GM18498 (cell line): ENCODE data around the gene AP3D1.

Source experiments
- ATAC-seq: cut with Tn5 transposase; IDR thresholded peaks from one replicate; pipeline ENCODE4 v1.9.1; 2021; ENCODE audit warnings: mild to moderate bottlenecking, moderate library complexity; ENCODE audit not compliant: unreplicated experiment

The AP3D1 gene

DNA sequence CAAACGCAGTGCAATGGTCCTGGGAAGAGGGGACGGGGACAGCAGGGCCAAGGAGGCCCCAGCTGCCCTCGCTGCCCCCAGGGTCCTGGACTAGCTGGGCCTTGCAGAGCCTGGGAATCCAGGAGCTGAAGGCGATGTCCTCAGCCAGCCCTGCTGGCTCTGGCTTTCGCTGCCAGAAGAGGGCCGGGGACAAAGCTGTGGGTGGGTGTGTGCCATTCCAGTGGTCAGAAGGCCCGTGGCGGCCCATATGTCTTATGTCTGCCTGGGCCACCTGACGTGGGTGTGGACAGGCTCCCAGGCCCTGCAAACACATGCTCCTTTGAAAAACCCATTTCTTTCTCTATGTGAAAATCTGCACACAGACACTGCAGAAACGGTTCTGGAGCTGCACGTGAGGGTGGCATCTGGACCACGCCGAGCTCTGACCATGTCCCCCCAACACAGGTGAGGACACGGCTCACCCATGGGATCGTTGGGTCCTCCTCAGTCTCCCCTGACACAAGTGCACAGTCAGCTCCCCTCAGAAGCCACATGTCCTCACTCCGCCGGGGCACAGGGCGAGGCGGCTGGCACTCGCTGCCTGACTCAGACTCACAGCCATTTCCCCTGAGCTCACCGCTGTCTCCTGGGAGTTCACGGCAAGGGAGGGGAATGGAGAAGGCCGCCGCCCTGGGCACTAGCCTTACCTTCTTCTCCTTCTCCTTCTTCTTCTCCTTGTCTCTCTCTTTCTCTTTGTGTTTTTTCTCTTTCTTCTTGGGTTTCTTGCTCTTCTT lies 37.7 kb downstream of the AP3D1 start:
- no peak for ATAC-seq

DNA sequence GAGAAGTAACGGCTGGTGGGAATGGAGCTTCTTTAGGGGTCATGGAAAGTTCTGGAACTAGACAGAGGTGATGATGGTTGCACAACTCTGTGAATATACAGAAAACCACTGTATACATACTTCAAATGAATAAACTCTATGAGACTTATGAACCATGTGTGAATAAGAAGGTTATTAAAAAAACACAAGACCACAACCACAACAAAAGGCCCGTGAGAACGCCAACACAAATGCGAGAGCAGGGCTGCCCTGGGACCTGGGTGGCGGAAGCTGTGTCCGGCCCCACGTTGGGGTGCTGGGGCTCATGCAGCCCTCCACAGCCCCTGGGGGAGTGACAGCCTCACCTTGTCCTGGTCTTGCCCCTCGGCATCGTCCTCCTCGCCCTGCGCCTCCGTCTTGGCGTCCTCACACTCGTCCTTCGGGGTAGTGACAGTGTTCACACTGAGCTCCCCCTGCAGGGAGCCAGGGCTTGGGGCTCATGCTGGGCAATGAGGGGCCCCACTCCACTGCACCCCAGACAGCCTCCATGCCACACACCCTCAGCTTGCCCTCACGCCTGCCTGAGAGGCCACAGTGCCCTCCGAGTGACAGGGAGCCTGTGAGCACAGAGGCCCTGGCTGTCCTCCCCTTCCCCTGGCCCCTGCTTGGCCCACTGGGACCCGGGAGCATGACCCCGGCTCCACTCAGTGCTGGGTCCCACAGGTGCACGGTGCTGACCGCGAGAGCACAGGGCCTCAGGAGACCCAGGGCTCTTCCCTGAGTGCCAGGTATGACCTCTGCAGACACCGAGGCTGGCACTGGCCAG lies 38.6 kb downstream of the AP3D1 start:
- ATAC-seq, result no peak

DNA sequence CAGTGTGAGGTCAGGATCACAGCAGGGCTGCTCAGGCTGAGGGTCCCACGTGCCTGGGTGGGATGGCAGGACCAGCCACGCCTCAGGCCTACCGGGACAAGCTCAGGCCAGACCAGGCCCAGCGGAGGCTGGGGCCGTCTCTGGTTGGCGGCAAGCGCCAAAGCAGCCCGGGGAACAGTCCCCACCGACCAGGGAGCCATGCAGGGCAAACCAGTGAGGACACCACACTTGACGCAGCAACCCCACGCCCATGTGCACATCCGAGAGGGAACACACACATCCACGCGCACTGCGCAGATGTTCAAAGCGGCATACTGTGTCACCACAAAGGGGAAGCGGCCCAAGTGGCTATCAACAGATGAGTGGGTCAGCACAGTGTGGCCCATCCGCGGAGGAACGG lies 39.5 kb downstream of the AP3D1 start:
- no peak for ATAC-seq

DNA sequence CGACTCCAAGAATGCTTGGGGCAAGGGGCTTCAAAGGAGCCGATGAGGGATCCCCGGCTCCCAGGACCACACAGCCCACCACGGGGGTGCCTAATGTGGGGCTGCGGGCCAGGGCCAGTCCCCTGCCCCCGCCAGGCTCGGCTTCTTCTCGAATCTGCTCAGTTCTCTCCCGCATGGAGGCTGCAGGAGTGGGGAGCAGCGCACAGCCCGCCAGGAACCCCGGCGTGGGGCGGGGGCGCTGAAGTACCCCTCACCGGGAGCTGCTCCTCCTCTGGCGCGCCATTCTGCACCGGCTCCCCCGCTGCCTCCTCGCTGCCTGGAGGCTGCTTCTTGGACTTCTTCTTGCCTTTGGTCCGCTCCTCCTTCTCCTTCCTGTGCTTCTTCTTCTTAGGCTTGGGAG lies 39.9 kb downstream of the AP3D1 start:
- no peak for ATAC-seq

DNA sequence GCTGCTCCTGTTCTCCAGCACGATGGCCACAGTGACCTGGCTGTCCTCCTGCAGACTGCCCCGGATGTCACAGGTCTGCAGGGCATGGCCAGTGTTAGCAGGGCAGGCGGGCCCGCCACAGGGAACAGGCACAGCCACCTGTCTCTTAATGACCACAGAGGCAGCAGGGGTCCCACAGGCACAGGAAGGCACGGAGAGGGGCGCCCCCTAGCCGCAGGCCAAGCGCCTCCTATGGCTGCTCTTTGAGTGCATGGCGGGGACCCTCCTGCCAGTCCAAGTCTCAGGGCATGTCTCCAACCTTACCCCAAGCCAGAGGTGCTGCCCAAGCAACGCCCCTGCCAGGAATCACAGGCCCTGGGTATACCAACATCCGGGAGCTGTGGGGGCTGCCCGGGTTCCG lies 40.5 kb downstream of the AP3D1 start:
- ATAC-seq, result no peak

DNA sequence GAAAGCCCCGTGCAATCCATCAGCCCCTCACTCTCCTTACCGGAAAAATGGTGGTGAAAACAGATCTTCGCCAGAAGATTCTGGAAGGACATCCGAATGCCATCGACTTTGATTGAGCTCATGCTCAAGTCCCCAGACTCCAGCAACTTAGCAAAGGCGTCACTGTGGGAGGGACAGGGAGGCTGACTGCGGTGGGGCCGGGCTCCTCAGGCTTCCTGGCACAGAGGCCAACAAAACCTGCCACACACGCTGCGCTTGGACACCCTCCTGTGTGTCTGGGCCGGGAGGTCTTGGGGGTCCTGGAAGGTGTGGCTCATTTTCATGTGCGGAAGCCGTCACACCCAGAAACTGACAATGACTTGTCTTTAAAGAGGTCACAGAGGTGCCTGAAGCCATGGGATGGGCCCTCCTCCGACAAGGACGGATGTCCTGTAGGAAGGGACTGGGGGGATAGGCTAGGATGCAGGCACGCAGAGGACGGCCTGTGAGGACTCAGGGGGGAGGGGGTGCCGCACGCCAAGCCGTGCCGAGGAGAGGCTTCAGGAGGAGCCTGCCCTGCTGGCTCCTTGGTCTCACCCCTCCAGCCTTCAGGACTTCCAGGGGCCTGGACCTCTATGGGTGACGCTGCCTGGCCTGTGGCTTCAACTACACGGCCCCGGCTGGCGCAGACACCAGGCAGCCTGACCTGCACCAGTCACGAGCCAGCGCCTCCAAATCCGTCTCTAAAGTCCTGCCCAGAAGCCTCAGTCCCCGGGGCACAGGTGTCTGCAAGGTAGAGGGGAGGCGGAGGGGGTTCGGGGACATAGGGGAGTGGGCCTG lies 42.1 kb downstream of the AP3D1 start:
- ATAC-seq, result no peak

DNA sequence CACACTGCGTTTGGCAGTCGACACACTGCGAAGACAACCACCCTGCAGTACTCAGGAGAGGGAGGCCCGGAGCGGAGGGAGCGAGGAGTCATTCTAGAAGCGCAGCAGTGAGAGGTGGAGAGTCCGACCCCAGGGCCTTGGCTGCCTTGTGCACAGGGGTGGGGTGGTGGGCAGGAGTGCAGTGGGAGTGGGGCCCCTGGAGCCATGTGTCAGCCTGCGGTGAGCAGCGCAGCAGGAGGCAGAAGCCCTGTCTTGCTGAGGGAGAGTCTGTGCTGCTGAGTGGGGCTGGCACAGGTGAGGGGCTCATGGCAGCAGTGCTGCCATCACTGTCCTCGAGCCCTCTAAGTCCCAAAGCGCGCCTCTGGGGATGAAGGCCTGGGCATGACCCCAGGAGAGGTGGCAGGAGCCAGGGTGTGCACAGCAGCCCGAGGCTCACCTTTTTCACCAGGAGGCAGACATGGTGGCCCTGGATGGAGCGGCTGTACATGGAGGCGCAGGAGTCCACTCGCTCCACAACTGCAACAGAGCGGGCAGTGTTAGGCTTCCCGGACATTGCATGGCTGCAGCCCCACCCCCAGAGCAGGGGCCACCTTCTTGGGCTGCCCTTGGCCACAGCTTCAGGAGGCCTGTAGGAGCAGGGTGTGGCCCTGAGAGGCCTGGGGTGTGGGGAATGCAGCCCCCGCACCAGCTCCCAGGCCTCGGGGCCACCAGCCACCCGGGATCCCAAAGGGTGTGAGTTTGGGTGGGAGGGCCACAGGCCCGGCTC lies 42.9 kb downstream of the AP3D1 start:
- ATAC-seq, result no peak

DNA sequence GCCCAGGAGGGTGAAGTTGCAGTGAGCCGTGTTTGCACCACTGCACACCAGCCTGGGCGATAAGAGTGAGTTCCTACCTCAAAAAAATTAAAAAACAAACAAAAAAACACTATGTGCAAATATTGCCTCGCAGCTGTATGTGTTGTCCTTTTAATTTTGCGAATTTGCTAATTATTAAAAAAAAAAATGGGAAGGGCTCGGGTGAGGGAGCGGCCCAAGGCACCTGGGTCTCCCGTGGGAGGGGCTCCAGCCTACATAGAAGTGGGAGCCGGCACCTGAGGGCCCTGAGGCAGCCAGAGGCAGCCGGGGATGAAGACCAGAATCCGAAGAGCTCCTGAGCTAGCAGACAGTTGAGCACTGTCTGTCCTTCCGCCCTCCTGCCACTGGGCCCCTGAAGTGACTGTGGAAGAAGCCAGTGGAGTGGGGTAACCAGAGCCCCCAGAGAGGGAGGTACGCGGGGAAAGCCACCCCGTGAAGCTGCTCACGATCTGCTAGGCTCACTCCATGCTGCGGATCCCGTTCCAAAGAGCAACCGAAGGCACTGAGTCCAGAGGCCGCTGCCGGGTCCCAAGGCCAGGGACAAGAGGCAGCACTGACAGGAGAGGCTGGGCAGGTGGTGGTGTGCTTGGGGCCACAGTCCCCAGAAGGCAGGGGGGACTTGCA lies 48.2 kb downstream of the AP3D1 start:
- no peak for ATAC-seq

DNA sequence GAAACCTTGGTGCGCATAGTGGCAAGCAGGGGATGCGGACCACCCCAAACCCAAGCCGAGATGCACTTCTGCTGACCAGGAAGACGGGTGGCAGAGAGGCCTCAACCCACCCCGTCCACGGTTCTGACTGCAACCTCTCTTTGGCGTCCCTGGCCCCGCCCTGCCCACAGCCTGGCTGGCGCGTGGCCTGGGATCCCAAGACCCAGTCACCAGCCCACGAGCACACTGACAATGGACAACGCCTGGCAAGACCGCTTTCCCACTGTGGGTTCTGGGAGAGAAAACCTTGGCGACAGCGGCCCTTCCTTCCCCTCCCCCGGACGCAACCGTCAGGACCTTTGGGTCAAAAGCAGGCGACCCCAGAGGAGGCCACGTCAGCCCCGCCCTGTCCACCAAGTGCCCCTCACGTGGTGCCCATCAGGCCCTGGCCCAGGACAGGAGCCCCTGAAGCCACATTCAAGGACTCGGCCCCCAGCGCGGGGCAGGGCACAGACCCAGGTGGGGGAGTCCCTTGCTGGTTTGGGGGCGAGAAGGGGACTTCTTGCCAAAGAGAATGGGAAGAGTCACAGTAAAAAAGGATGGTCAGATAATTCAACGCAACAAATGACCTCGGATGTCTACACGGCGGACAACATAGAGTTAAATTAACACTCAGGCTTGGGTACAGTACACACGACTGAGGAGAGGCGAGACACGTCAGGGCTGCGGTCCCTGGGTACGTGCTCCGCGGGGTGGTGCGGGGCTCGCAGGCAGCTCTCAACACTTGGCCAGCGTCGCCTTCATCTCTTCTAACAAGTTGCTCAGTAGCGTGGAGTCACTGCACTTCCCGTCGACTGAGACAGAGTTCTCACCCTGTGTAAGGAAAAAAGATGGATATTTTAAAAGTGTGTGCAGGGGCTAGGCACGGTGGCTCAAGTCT lies 49.7 kb downstream of the AP3D1 start:
- no peak for ATAC-seq

DNA sequence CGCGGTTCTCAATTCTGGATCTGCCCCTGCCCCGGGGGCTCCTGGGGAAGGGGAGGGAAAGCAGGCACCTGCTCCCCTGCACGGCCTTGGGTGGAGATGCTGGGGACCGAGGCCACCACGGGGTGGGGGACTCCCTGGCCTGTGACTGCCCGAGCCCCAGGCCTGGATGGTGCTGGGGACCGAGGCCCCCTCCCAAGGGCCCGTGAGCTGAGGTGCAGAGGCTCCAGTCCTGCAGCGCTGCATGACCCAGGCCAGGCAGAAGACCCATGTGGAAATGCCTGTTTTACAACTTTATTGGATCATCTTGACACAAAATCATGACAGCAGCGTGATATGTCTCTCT lies 50.7 kb downstream of the AP3D1 start:
- no peak for ATAC-seq

DNA sequence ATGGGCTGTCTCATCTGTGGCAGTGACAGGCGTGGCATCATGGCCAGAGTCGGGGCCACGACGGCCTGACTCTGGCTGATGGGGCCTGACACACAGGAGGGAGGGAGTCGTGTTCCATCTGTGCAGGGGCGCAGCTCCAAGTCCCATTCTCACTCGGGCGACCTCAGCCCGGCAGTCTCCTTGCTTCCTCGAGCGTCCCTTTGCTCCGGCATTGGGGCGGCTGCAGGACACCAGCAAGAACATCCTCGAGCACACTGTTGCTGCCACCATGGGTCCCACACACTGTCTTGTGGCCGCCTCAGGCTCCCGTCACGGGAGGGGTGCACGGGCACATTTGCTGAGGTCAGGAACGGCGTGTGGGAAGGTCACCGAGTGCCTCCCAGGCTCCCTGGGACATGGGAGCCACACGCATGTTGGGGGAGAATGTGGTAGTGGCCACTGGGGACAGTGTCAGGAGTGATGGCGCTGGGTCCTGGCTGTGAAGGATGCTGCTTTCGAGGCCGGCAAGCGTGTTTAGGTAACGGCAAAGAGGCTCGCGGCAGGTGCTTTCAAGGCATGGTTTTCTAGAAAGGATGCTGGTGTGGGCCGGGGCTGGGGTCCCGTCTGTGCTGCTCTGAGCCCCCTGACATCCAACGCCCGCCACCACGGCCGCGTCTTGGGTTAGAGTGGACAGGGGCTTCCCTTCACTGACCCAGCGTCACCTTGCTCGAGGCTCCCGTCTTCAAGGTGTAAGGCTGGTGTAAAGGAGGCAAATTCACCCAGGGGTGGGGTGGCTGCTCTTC lies 51.2 kb downstream of the AP3D1 start:
- no peak for ATAC-seq

DNA sequence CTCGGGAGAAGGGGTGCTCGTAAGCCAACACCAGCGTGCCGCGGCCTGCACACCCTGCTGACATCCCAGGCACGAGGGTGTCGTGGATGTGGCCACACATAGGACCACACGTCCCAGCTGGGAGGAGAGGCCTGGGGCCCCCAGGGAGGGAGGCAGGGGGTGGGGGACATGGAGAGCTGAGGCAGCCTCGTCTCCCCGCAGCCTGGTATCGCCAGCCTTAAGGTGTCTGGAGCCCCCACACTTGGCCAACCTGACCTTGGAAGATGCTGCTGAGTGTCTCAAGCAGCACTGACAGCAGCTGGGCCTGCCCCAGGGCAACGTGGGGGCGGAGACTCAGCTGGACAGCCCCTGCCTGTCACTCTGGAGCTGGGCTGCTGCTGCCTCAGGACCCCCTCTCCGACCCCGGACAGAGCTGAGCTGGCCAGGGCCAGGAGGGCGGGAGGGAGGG lies 52.3 kb downstream of the AP3D1 start:
- ATAC-seq, result no peak

DNA sequence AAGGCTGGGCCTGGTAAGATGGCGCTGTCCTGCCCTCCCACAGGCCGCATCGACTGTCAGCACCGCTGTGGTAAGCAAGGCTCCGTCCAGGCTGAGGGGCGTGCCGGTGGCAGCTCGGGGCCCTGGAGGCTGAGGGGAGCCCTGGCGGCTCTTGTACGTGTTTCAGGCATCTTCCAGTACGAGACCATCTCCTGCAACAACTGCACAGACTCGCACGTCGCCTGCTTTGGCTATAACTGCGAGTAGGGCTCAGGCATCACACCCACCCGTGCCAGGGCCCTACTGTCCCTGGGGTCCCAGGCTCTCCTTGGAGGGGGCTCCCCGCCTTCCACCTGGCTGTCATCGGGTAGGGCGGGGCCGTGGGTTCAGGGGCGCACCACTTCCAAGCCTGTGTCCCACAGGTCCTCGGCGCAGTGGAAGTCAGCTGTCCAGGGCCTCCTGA lies 53.5 kb downstream of the AP3D1 start:
- no peak for ATAC-seq

DNA sequence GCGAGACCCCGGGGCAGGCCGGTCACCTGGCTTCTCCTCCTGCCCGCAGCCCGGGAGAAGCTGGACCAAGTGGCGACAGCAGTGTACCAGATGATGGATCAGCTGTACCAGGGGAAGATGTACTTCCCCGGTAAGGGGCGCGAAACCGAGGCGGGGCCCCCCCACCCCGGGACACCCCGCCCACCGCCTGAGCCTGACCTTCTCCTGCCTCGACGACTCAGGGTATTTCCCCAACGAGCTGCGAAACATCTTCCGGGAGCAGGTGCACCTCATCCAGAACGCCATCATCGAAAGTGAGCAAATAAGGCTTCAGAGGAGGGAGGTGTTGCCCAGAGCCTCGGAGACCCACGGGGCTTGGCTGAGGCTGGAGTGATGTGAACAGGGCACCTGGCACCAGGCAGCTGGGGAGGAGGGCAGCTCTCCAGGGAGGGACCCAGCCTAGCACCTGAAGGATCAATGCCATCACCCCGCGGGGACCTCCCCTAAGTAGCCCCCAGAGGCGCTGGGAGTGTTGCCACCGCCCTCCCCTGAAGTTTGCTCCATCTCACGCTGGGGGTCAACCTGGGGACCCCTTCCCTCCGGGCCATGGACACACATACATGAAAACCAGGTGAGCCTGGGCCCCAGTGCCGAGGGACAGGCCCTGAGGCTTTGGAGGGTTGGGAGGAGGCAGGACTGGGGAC lies 54.0 kb downstream of the AP3D1 start:
- ATAC-seq, result no peak

DNA sequence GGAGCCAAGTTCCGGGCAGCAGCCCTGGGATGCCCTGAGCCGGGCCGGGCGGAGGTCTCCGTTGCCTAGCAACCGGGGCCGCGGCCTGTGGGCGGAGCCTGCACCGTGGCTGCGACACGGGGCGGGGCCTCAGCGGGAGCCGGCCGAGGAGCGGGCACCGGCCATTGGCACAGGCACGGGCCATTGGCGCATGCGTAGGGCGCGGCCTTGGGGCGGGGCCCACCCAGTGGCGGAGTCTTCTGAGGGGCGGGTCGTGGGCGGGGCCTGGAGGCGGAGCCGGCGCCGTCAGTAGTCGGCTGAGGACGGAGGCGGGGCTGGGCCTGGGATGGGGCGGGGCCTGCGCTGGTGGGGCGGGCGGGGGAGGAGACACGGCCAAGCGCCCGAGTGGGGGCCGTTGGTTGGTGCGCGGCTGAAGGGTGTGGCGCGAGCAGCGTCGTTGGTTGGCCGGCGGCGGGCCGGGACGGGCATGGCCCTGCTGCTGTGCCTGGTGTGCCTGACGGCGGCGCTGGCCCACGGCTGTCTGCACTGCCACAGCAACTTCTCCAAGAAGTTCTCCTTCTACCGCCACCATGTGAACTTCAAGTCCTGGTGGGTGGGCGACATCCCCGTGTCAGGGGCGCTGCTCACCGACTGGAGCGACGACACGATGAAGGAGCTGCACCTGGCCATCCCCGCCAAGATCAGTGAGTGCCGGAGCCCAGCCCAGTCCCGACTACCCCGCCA lies 54.7 kb downstream of the AP3D1 start, which contains the start of gene IZUMO4:
TSS of gene IZUMO4 (plus strand) at position 436 of the 723 bp plus-strand sequence. CDS start at position 467, 31 bp downstream.
- ATAC-seq, result peak; percentile 71

DNA sequence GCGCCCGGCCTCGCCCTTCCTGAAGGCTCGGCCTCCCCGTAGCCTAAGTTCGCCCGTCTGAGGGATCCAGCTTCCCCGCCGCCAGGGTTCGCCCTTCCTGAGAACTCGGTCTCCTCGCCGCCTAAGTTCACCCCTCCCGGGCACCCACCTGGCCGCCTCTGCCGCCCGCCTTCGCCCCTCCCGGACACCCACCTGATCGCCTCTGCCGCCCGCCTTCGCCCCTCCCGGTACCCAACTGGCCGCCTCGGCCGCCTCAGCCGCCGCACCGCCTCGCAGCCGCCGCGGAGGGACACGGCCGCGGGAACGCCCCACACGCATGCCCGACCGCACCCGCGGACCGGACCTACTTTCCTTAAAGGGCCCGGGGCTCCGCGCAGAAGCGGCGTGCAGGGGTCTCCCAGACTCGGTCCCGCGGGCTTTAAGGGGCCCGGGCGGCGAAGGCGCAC lies 55.3 kb downstream of the AP3D1 start, which contains the start of gene MOB3A:
TSS of gene MOB3A (minus strand) at position 293 of the 446 bp plus-strand sequence. CDS start 17,766 bp downstream, outside the sequence.
- ATAC-seq, result peak; percentile 41
